HG03575 (cell line): ENCODE results near the gene FCHSD2.

Experiments used
- ATAC-seq: cut with Tn5 transposase; IDR thresholded peaks from one replicate; pipeline ENCODE4 v1.9.1; 2021; ENCODE audit not compliant: unreplicated experiment, insufficient number of reproducible peaks, low FRiP score; ENCODE audit errors: extremely low read depth

FCHSD2 gene

DNA sequence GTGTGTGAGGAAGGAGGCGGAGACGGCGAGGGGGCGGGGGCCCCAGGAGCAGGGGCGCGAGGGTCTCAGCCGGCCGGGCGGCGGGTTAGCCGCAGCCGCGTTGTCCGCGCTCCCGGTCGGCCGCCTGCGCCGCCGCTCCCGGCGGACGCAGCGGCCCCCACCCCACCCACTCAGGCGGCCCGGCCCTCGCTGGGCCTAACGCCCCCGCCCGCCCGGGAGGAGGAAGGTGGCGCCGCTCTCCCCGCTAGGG is at the start of gene FCHSD2:
TSS of gene FCHSD2 (minus strand) at position 191 of the 250 bp plus-strand sequence. CDS start 441 bp downstream, outside the sequence.
- ATAC-seq: no peak

DNA sequence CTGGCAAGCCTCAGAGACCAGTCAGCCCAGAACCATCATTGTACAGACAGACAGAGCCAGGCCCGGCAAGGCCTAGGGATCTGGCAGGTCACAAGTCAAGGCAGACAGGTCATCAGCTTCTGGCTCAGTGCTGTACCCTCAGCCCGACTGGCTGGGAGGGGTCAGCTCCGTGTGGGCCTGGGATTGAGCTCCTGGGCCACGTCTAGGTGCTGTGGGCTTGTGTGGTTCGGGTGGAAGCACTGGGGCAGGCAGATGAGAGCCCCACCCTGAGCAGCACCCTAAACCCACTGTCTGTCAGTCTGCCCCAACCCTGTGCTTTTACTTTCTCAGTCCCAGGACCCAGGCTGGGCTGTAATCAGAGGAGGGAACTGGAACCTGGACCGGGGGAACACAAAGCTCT is 49.0 kb upstream of the FCHSD2 start:
- no peak for ATAC-seq

DNA sequence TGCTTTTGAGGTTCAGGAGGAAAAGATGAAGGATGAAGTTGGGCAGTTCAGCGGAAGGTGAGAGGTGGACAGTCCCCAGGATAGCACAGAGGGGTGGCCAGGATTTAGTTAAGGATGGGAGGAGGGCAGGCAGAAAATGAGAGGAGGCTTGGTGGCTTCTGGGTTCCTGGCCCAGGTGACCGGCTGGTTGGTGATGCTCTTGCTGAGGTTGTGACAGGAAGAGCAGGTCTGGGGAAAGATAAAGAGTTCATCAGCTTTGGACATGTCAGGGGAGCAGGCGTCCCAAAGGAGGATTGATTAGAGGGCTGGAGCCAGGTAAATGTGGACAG is 48.4 kb upstream of the FCHSD2 start:
- ATAC-seq: no peak

DNA sequence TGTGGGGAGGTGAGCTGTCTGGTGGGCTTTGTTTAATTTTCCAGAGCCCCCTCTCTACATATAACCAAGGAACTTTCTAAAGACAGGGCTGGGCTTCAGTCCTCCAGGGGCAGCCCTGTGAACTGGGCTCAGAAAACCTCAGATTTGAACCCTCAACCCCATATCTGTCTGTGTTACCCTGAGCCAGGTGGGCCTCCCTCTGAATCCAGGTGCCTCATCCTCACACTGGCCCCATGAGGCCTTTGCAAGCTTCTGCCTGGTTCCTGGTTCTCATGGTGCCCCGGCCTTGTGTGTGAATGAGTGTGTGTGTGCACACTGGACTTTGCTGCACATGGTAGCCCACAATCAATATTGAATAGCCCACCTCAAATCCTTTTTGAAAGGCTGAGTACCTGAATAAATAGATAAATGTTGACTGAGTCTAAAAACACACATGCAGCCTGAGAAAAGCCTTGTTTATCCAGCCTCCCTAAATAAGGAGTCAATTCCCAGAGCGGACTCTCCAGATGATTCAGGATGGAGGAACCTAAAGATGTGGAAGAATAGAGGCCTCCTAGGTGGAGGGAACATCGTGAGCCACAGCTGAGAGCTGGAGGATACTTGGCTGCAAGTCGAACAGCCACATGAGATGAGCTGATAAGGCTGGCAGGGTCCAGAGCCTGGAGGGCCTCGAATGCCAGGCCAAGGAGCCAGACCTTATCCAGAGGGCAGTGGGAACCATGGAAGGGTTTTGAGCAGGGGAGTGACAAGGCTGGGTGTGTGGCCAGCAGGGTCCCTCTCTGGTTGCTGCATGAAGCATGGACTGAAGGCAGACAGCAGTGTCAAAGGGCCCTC is 47.8 kb upstream of the FCHSD2 start:
- ATAC-seq: no peak

DNA sequence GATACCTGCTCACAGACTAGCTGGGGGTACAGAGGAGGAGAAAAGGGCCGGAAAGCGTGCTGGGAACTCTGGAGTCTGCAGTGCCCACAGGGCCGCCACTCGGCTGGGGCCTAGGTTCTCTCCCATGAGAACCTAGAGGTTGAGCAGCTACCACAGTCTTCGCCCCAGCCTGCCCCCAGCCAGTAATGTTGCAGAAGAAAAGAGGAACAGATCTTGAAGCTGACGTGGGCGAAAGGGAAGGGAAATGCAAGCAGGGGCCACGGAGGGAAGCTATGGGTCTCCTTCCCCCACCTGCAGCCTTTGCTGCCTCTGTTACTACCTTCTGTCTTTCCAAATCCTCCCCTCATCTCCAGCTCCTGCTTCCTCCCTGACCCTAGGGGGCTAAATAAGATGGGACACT is 47.2 kb upstream of the FCHSD2 start:
- ATAC-seq: no peak

DNA sequence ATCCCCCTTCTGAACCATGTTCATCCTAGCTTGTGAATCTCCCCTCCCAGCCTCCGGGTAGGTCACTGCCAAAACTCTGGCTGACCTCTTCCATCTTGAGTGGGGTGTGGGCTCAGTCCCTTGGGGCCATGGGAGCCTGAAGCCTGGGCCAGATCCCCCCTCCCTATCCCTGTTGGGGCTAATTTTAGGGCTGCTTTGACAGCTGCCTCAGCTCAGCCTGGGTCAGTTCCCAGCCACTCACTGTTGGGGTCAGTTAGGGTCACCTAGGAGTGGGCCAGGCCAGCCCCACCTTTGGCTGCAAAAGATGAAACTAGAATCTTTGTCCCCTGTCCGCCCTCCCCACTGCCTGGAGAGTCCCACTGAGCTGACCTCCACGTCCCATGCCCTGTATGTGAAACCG is 46.2 kb upstream of the FCHSD2 start:
- ATAC-seq: no peak

DNA sequence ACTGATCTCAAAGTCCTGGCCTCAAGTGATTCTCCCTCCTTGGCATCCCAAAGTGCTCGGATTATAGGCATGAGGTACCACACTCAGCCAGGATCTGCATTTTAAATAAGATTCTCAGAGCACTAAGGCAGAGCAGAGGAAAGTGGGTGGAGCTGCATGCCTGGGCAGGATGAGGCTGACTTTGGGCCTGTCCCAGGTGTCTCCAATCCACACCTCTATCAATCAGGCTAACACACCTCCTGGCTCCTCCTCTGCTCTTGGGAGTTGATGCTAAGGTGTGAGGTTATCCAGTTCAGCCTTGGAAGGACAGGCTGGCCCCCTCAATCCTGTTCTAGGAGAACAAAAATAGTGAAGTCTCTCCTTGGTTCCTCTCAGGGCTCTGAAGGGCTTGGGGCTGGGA is 45.7 kb upstream of the FCHSD2 start:
- no peak for ATAC-seq

DNA sequence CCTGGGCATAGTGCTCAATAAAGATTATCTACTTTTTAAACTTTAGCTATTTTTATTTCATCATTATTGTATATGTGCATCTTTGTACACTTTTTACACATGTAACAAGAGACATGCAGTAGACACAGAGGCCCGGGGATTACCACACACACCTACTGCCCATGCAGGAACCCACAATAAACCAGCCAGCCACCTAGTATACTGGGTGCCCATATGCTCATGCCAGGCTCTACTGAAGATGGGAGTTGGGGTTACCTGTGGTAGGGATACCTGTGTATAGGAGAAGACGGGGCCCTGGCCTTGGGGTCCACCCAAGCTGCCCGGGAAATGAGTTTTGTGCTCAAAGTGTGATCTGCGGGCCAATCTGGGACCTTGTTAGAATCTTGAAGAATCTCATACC is 44.8 kb upstream of the FCHSD2 start:
- ATAC-seq: no peak

DNA sequence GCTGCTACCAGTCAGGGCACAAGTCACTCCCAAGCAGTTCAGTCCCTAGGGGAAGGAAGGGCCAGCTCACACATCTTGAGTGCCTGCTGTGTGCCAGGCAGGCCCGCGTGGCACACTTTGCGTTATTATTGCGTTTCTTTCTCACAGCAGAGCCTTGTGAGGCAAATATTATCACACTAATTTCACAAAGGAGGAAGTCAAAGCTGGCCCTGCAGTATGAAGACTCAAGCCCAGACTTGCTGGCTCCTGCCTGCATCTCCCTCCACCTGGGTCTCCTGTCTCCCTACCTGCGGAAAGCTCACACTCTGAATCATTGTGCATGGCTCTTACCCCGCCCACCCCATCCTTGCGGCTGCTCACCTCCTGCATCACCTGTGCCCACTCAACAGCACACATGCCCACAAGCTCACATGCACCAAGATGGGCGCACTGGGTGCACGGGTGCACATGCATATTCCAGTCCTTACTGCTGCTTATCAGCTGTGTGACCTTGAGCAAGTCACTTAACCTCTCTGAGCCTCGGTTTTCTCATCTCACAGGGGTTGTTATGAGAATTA is 44.3 kb upstream of the FCHSD2 start:
- no peak for ATAC-seq

DNA sequence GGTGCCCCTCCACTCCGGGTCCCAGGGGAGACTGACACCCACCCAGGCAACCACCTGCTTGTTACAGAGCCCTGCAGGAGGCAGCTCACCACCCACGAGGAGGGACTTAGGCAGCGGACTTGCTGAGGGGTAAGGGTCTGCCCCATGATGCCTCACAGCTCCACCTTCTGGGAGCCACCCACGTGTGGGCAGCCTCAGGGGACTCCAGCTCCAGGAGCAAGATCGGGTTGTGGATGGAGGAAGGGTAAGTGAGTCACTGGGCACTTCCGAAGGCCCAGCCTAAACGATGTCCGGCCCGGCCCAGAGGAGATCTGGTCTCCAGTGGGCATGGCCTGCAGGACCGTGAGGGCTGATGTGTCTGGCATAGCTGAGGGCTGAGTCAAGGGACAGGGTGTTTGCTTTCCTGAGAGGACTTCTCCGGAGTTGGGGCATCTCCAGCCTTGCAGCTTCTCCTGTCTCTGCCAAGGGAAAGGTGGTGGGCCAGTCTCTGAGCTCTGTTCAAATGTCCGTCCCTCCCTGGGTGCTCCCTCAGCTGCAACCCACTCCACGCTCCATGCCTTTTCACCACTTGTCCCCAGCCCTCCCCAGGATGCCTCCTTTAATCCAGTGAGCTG is 43.7 kb upstream of the FCHSD2 start:
- no peak for ATAC-seq

DNA sequence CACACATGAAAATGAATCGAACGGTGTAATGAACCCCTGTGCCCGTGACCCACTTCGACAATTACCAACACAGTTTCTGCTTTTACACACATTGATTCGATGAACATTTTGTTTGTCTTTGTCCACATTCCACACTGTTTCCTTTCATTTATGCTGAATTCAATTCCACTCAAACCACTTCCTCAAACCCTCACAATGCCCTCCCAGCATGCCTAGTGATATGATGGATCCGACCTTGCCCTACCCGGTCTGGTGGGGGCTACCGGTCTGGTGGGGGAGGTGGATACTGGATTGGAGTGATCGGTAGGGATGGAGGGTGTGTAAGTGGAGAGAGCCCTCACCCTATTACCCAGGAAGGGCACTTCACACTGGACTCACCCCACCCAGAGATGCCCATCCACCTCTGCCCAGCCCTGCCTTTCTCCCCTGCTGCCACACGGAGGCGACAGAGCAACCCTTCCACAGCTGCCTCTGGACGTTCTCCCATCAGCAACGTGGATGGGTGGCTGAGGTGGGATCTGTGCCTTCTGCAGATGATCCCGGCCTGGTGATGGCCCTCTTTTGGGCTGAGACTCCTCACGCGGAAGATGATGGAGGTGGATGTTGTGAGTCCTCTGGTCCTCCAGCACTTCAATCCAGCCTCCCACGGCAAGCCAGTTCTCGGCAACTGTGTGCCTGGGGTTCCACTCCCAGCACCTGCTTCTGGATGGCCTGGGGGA is 43.0 kb upstream of the FCHSD2 start:
- ATAC-seq: no peak

DNA sequence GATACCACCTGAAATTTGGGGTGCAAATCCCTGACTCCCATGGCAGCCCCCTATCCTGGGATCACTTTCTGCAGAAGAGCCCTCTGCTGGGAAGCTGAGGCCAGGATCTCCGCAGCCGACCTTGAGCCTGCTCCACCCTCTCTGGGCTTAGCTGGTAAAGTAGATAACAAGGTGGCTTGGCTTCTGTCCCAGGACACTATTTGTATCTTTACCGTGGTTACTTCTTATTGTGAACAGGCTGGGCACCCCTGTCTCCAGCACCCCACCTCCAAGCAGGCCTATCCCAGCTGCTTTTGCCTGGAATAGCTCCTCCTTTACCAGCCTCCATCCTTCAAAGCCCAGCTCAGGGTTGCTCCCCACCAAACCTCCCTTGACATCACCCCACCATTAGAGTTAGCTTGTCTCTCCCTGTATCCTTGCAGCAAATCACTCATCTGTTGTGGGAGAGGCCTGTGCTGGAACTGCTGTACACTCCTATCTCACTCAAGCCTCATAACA is 40.8 kb upstream of the FCHSD2 start:
- no peak for ATAC-seq

DNA sequence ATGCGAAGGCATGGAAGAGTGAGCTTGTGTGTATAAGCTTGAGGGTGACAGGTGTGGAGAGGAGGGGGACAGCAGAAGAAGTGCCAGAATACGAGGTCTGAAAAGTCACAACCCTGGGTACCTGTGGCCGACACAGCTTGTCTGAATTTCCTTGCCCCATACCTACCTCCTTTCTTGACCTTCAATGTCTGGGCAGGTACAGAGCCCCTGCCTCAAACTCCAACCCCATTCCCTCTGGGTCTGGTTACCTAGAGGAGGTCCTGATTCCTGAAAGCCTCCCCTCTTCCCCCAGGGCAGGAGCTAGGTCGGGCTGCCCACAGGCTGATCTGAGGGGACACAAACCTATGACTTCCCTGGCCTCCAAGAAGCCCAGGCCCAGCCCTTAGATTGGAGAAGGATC is 36.6 kb upstream of the FCHSD2 start:
- no peak for ATAC-seq

DNA sequence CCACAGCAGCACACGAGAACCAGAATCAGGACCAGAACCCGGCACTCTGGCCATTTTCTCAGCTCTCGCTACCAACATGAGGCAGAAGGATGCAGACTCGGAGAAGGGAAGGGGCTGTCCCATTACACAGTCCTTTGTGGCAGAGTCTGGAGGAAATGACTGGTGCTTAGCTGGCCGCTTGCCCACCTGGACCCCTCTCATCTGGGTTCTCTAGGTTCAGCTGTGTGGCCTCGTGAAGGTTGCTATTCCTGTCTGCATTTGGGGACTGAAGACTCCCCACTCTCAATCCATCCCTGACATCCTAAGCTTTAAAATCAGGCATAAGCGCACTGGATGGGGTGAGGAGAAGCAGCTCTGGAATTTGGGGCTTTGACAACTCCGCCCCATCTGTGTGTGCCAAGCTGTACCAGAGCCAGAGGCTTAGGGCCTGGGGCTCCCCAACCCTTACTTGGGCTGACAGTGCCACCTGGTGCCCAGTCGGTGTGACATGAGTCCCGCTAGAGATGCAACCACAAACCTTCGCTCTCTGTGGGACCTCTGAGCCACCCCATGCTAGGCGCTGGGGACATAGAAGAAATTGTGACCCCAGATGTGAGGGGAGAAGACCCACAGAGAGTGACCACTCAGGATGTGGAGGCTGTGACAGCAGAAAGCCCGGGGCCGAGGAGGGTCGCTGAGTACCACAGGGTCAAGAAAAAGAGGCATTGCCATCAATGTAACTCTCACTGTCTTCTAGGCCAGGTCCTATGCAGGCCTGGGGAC is 35.8 kb upstream of the FCHSD2 start:
- ATAC-seq: no peak

DNA sequence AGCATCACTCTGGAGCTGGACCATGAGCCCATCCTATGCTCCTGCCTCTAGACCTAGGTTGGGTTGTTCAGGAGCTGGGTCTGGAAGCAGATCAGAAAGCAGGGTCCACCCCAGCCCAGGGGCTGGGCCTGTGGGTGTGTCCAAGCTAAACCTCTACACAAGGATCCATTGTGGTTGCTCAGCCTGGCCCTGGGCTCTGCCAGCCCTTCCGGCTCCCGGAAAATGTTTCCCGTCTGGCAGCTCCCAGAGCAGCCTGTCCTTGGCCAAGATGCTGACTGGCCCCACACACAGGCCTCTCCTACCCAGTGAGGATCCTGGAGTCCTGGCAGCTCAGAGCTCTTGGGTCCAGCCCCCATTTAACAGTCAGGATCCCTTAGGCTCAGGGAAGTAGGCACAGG is 35.3 kb upstream of the FCHSD2 start:
- ATAC-seq: no peak

DNA sequence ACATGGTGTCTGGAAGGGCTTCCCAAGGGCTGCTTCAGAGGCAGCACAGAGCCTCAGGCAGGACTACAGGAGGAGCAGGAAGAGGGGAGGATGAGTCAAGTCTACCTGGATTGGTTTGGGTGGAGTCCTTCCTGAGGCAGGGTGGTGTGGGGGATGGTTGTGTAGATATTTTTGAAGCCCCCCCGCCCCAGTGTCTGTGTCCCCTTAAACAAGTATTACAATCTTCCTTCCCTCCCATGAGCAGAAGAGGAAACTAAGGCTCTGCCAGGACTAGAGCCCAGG is 34.7 kb upstream of the FCHSD2 start:
- ATAC-seq: no peak

DNA sequence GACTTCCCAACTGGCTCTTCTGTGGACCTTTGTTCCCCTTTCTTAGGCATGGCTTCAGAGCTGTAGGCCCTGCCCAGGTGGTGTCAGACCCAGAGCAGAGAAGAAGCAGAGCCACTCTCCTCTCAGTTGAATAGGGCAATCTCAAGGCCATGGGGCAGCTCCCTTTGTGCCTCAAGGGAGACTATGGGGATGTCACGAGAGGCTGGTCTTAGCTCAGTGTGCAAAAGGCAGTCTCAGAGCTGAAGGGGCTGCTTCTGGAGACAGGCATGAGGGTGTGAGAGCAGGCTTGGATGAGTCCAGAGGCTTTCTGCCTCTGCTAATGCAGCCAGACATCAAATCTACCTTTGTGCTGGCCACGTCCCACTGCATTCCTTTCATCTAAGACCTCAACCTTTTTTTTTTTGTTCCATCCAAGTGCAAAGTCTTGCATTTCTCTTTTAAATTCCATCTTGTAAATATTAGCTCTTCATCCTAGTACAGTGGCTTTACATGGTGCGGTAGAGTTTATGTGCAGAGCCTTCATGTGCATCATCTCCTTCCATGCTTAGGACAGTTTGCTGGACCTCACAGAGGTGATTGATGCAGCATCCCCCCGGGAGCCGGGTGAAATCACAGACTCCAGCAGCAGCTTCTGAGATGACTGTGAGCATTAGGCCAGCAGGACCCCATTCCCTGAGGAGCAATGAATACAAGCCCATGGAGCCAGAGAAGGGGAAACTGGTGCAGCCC is 34.2 kb upstream of the FCHSD2 start:
- no peak for ATAC-seq

DNA sequence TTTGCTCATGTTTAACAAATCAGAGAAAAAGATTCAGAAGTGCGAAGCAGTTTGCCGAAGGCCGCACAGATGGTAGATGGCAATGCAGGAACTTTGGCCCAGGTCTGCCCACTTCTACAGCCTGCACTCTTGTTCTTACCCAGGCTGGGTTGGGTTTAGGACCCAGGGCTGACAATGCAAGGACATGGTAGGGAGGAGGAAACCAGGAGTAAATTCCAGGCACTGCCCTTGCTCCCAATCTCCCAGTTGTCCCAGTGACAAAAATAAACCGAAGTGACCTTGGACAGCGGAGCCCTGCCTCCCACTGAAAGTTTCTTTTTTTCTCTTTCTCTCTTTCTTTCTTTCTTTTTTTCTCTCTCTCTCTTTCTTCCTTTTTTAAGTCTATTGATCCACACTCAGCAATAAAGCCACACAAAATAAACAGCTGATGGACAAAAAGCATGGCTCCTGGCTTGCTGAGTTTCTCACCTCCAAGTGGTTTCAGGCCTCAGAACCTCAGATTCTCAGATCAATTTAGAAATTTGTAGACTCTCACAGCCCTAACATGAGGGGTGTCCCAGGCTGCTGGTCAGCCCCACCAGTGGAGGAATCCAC is 33.5 kb upstream of the FCHSD2 start:
- no peak for ATAC-seq

DNA sequence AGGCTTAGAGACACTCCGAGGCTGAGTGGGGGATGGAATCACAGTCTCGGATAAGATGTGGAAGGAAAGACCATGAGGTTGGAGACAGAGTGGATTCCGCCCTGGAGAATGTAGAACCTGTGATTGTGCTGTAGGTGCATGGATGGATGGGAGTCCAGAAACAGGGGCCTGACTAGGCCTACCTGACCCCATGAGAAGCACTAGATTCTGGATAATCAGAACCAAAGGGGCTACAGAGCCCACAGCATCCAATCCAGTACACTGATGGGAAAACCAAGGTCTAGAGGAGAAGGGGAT is 32.3 kb upstream of the FCHSD2 start:
- ATAC-seq: no peak
